ENCODE data around the gene ACTR1B. TPM values are rescaled to one million over a fixed set of nuclear protein-coding genes. Genes with fewer than 3 reads are reported as not detected.
"Not testable (repeated sequence)": the region's sequence is repeated elsewhere in the genome, so short reads cannot be mapped to it uniquely, and the experiment has no call there.

Gene ACTR1B
- total and polyA plus RNA-seq, 2 of the 4 experiments (the other 2 are of a cell fraction) = 40.5 to 68.8 TPM

DNA sequence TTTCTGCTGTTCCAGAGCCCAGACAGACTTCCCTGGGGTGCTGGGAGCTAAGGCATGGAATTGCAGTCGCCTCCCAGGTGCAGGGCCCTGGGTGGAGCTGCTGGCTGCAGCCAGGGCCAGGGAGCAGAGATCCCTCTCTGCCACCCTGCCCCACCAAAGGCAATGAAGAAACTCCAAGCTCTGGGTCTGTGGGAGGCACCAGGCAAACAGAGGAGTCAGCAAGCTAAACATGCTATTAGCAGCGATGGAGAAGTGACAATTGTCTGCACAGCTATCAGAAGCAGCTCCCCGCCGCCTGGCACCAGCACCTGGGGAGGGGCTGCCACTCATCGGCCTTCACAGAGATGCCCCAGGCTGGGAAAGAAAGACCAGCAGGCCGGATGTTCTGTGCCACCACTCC lies 45.9 kb downstream of the ACTR1B start:
- Histone ChIP-seq H3K4me3 (ENCODE audit: insufficient read depth, low read depth, low read length) (no peak overlapping the region), H2BK120ac (ENCODE audit: low read depth, low read length) (no peak overlapping the region), H3K9me1 (ENCODE audit: insufficient read depth, low read length) (no peaks in the 10 kb centered on the region), H3K4me1 (ENCODE audit: control insufficient read depth, insufficient read depth, low read length) (no peaks in the 10 kb centered on the region), H3K14ac (replicated peaks; ENCODE audit: low read depth, low read length) (no peak overlapping the region), H3K36me3 (ENCODE audit: control insufficient read depth, insufficient read depth, low read length) (no peaks in the 10 kb centered on the region), H3K4me2 (ENCODE audit: low read depth, low read length) (no peak overlapping the region), H2AK5ac (ENCODE audit: low read depth, low read length) (no peak overlapping the region), H2BK5ac (ENCODE audit: low read depth, low read length, poor library complexity, severe bottlenecking) (no peak overlapping the region), H2BK20ac (ENCODE audit: low read depth, low read length) (no peak overlapping the region), H3K27me3 (ENCODE audit: control insufficient read depth, insufficient read depth, low read length) (no peaks in the 10 kb centered on the region), H3K18ac (ENCODE audit: low read depth, low read length) (no peak overlapping the region), H3K4ac (ENCODE audit: low read depth, low read length) (no peak overlapping the region), H4K5ac (ENCODE audit: low read depth, low read length) (no peak overlapping the region), H2AK9ac (replicated peaks; ENCODE audit: low read depth, low read length, poor library complexity) (no peak overlapping the region), H3K27ac (ENCODE audit: insufficient read depth, low read length) (no peak overlapping the region), H2BK15ac (ENCODE audit: low read depth, low read length) (no peak overlapping the region), H3K9ac (ENCODE audit: low read depth, low read length) (no peak overlapping the region), H3K79me1 (ENCODE audit: low read depth in 1 of 2, low read length in 2 of 2) (no peaks in the 10 kb centered on the region), H4K8ac (ENCODE audit: low read depth in 2 of 2, low read length in 2 of 2) (no peak overlapping the region), H4K91ac (ENCODE audit: insufficient read depth, low read depth, low read length) (no peak overlapping the region), H2AFZ (replicated peaks; ENCODE audit: low read length, poor library complexity) (no peak overlapping the region), H3K23ac (ENCODE audit: low read depth, low read length) (no peak overlapping the region), H4K20me1 (ENCODE audit: insufficient read depth, low read length) (no peaks in the 10 kb centered on the region), H3K9me3 (ENCODE audit: control insufficient read depth, insufficient read depth, low read length) (no peaks in the 10 kb centered on the region), H3K56ac (ENCODE audit: extremely low read depth, insufficient read depth, low read length) (no peak overlapping the region)
- dilution Hi-C loops (cut with HindIII; ENCODE audit: low sequenced_read_pairs, unreplicated experiment) (no loop called here), intact Hi-C loops (cut with micrococcal nuclease) (no loop called here), in situ Hi-C loops (cut with MboI; ENCODE audit: low sequenced_read_pairs) (no loop called here)
- TF ChIP-seq USF2 (IDR thresholded peaks at IDR 0.05; ENCODE audit: low read depth, low read length) = no peak
- no peak for TF ChIP-seq NFE2L2 (IDR thresholded peaks at IDR 0.05; ENCODE audit: low read depth, low read length)
- no peak for TF ChIP-seq RCOR1 (IDR thresholded peaks at IDR 0.05; ENCODE audit: insufficient replicate concordance, low read length)
- BruUV-seq (replicated peaks) = no TSS peak
- DNase-seq (no peak), ATAC-seq (ENCODE audit: low read depth) (no peak)
- WGBS, 2 experiments (ENCODE audit: extremely low coverage in 2 of 2, insufficient read length in 1 of 2) = no CpG with 5 or more reads among the region's 6 CpGs
- POLR2A ChIA-PET (ENCODE audit: unreplicated experiment) = no interaction called here
- CTCF ChIA-PET = no interaction called here

- H3K9me1 ChIP-seq (ENCODE audit: insufficient read depth, low read length); DNase-seq; H3K27ac ChIP-seq (ENCODE audit: insufficient read depth, low read length); H3K56ac ChIP-seq (ENCODE audit: extremely low read depth, insufficient read depth, low read length); H2AK5ac ChIP-seq (ENCODE audit: low read depth, low read length); CTCF ChIA-PET; intact Hi-C loops (cut with micrococcal nuclease); H3K9me3 ChIP-seq (ENCODE audit: control insufficient read depth, insufficient read depth, low read length); H2BK20ac ChIP-seq (ENCODE audit: low read depth, low read length); H3K4me1 ChIP-seq (ENCODE audit: control insufficient read depth, insufficient read depth, low read length); H4K8ac ChIP-seq (ENCODE audit: low read depth in 2 of 2, low read length in 2 of 2); H3K23ac ChIP-seq (ENCODE audit: low read depth, low read length); H2BK5ac ChIP-seq (ENCODE audit: low read depth, low read length, poor library complexity, severe bottlenecking); H4K5ac ChIP-seq (ENCODE audit: low read depth, low read length); BruUV-seq (replicated peaks); ATAC-seq (ENCODE audit: low read depth); H3K4me3 ChIP-seq (ENCODE audit: insufficient read depth, low read depth, low read length); in situ Hi-C loops (cut with MboI; ENCODE audit: low sequenced_read_pairs); H3K14ac ChIP-seq (replicated peaks; ENCODE audit: low read depth, low read length); H2BK120ac ChIP-seq (ENCODE audit: low read depth, low read length); H3K36me3 ChIP-seq (ENCODE audit: control insufficient read depth, insufficient read depth, low read length); POLR2A ChIA-PET (ENCODE audit: unreplicated experiment); dilution Hi-C loops (cut with HindIII; ENCODE audit: low sequenced_read_pairs, unreplicated experiment); H3K9ac ChIP-seq (ENCODE audit: low read depth, low read length); H2BK15ac ChIP-seq (ENCODE audit: low read depth, low read length); H2AK9ac ChIP-seq (replicated peaks; ENCODE audit: low read depth, low read length, poor library complexity); H3K18ac ChIP-seq (ENCODE audit: low read depth, low read length); H3K4ac ChIP-seq (ENCODE audit: low read depth, low read length); H2AFZ ChIP-seq (replicated peaks; ENCODE audit: low read length, poor library complexity); H4K91ac ChIP-seq (ENCODE audit: insufficient read depth, low read depth, low read length); H4K20me1 ChIP-seq (ENCODE audit: insufficient read depth, low read length); H3K4me2 ChIP-seq (ENCODE audit: low read depth, low read length); H3K79me1 ChIP-seq (ENCODE audit: low read depth in 1 of 2, low read length in 2 of 2); H3K27me3 ChIP-seq (ENCODE audit: control insufficient read depth, insufficient read depth, low read length): not testable (repeated sequence)
- no CpG with 5 or more reads among the region's 8 CpGs for WGBS, 2 experiments (ENCODE audit: extremely low coverage in 2 of 2, insufficient read length in 1 of 2)
These were observed 48.1 kb downstream of the ACTR1B start for GRCh38 chr2:97615746-97616145.
